Muscle layer of duodenum (tissue), 2 donors: Measurements from ENCODE around the gene PRIM2.
"Not testable (repeated sequence)": the region's sequence is repeated elsewhere in the genome, so short reads cannot be mapped to it uniquely, and the experiment has no call there.

Experiments used
- H3K27ac ChIP-seq: one replicate; pipeline ENCODE4 v1.7.0; 2013; ENCODE audit warnings: mild to moderate bottlenecking, low read length
- H3K27me3 ChIP-seq: one replicate; pipeline ENCODE4 v1.7.0; 2013; ENCODE audit warnings: low read depth, mild to moderate bottlenecking, control low read depth, low read length
- H3K36me3 ChIP-seq, 2 donors: one replicate each; pipeline ENCODE4 v1.7.0; 2013; ENCODE audit warnings: low read length in 2 of 2, control low read depth in 1 of 2, mild to moderate bottlenecking in 1 of 2; ENCODE audit not compliant: insufficient read depth in 2 of 2, control insufficient read depth in 1 of 2
- H3K4me1 ChIP-seq, 2 donors: one replicate each; pipeline ENCODE4 v1.7.0; 2013; ENCODE audit warnings: low read length in 2 of 2, mild to moderate bottlenecking in 2 of 2, control low read depth in 1 of 2, moderate library complexity in 1 of 2; ENCODE audit not compliant: insufficient read depth in 2 of 2, control insufficient read depth in 1 of 2
- H3K4me3 ChIP-seq, 2 donors: one replicate each; pipeline ENCODE4 v1.7.0; 2013; ENCODE audit warnings: low read length in 2 of 2, low read depth in 1 of 2, mild to moderate bottlenecking in 1 of 2
- H3K9me3 ChIP-seq, 2 donors: one replicate each; pipeline ENCODE4 v1.7.0; 2013; ENCODE audit warnings: low read length in 2 of 2, control low read depth in 1 of 2, mild to moderate bottlenecking in 1 of 2; ENCODE audit not compliant: control insufficient read depth in 1 of 2
- donor health status: healthy.

PRIM2 gene

GRCh38 chr6:57482471-57482870 lies 165.0 kb downstream of the PRIM2 start:
- H3K36me3 ChIP-seq, H3K4me1 ChIP-seq, H3K9me3 ChIP-seq, H3K27ac ChIP-seq, H3K4me3 ChIP-seq, H3K27me3 ChIP-seq: not testable (repeated sequence)

- not testable (repeated sequence) for H3K27me3 ChIP-seq, H3K9me3 ChIP-seq, H3K36me3 ChIP-seq, H3K4me1 ChIP-seq, H3K4me3 ChIP-seq, H3K27ac ChIP-seq
Measured at GRCh38 chr6:57486494-57487081, 169.2 kb downstream of the PRIM2 start.

GRCh38 chr6:57488551-57488950 lies 171.1 kb downstream of the PRIM2 start:
- H3K4me3 ChIP-seq, H3K9me3 ChIP-seq, H3K4me1 ChIP-seq, H3K27ac ChIP-seq, H3K27me3 ChIP-seq, H3K36me3 ChIP-seq: not testable (repeated sequence)

GRCh38 chr6:57489887-57490286 lies 172.5 kb downstream of the PRIM2 start:
- not testable (repeated sequence) for H3K36me3 ChIP-seq, H3K27ac ChIP-seq, H3K4me1 ChIP-seq, H3K27me3 ChIP-seq, H3K9me3 ChIP-seq, H3K4me3 ChIP-seq

GRCh38 chr6:57491795-57492194 lies 174.4 kb downstream of the PRIM2 start:
- H3K36me3 ChIP-seq, H3K9me3 ChIP-seq, H3K4me1 ChIP-seq, H3K27ac ChIP-seq, H3K27me3 ChIP-seq, H3K4me3 ChIP-seq: not testable (repeated sequence)

- H3K27me3 ChIP-seq, H3K27ac ChIP-seq, H3K4me3 ChIP-seq, H3K4me1 ChIP-seq, H3K9me3 ChIP-seq, H3K36me3 ChIP-seq: not testable (repeated sequence)
Measured at GRCh38 chr6:57496251-57496650, 178.8 kb downstream of the PRIM2 start.

- not testable (repeated sequence) for H3K27me3 ChIP-seq, H3K36me3 ChIP-seq, H3K27ac ChIP-seq, H3K4me1 ChIP-seq, H3K9me3 ChIP-seq, H3K4me3 ChIP-seq
Measured at GRCh38 chr6:57500368-57501021, 183.1 kb downstream of the PRIM2 start.

- H3K36me3 ChIP-seq, H3K4me1 ChIP-seq, H3K9me3 ChIP-seq, H3K4me3 ChIP-seq, H3K27me3 ChIP-seq, H3K27ac ChIP-seq: not testable (repeated sequence)
Measured at GRCh38 chr6:57502387-57502786, 185.0 kb downstream of the PRIM2 start.

GRCh38 chr6:57505251-57505650 lies 187.8 kb downstream of the PRIM2 start:
- H3K4me3 ChIP-seq, H3K4me1 ChIP-seq, H3K9me3 ChIP-seq, H3K27ac ChIP-seq, H3K27me3 ChIP-seq, H3K36me3 ChIP-seq: not testable (repeated sequence)

GRCh38 chr6:57510390-57510789 lies 193.0 kb downstream of the PRIM2 start:
- not testable (repeated sequence) for H3K4me3 ChIP-seq, H3K27me3 ChIP-seq, H3K4me1 ChIP-seq, H3K36me3 ChIP-seq, H3K9me3 ChIP-seq, H3K27ac ChIP-seq

- not testable (repeated sequence) for H3K9me3 ChIP-seq, H3K4me3 ChIP-seq, H3K4me1 ChIP-seq, H3K27ac ChIP-seq, H3K36me3 ChIP-seq, H3K27me3 ChIP-seq
Measured at GRCh38 chr6:57515171-57515570, 197.7 kb downstream of the PRIM2 start.

GRCh38 chr6:57515845-57516244 lies 198.4 kb downstream of the PRIM2 start:
- H3K9me3 ChIP-seq, H3K36me3 ChIP-seq, H3K27me3 ChIP-seq, H3K4me3 ChIP-seq, H3K4me1 ChIP-seq, H3K27ac ChIP-seq: not testable (repeated sequence)
